GM18508 (cell line): ENCODE measurements around the gene ATF7IP2.
"Not testable (repeated sequence)": the region's sequence is repeated elsewhere in the genome, so short reads cannot be mapped to it uniquely, and the experiment has no call there.

Experiments
- ATAC-seq: cut with Tn5 transposase; IDR thresholded peaks from one replicate; pipeline ENCODE4 v1.9.1; 2021; ENCODE audit warnings: moderate number of reproducible peaks; ENCODE audit not compliant: insufficient read depth, unreplicated experiment

The ATF7IP2 gene

GRCh38 chr16:10502776-10503175 is 116.9 kb downstream of the ATF7IP2 start:
- ATAC-seq = no peak

GRCh38 chr16:10504404-10504885 is 118.6 kb downstream of the ATF7IP2 start:
- ATAC-seq = no peak

- not testable (repeated sequence) for ATAC-seq
These were observed 119.4 kb downstream of the ATF7IP2 start for GRCh38 chr16:10505286-10505685.

- ATAC-seq = no peak
These were observed 123.7 kb downstream of the ATF7IP2 start for GRCh38 chr16:10509534-10510025.

- no peak for ATAC-seq
These were observed 124.4 kb downstream of the ATF7IP2 start for GRCh38 chr16:10510279-10510678.

GRCh38 chr16:10511829-10512228 is 126.0 kb downstream of the ATF7IP2 start:
- ATAC-seq = no peak

GRCh38 chr16:10514369-10515055 is 128.7 kb downstream of the ATF7IP2 start:
- ATAC-seq = no peak

- no peak for ATAC-seq
These were observed 132.0 kb downstream of the ATF7IP2 start for GRCh38 chr16:10517868-10518267.

GRCh38 chr16:10518479-10519041 is 132.7 kb downstream of the ATF7IP2 start:
- no peak for ATAC-seq

- no peak for ATAC-seq
These were observed 133.4 kb downstream of the ATF7IP2 start for GRCh38 chr16:10519297-10519696.

- ATAC-seq = no peak
These were observed 134.3 kb downstream of the ATF7IP2 start for GRCh38 chr16:10519929-10520868.

GRCh38 chr16:10520869-10521578 is 135.2 kb downstream of the ATF7IP2 start:
- ATAC-seq = no peak

GRCh38 chr16:10521681-10522274 is 135.9 kb downstream of the ATF7IP2 start:
- no peak for ATAC-seq

- ATAC-seq = no peak
These were observed 137.1 kb downstream of the ATF7IP2 start for GRCh38 chr16:10522966-10523365.

GRCh38 chr16:10525214-10525825 is 139.5 kb downstream of the ATF7IP2 start:
- no peak for ATAC-seq

- ATAC-seq = no peak
These were observed 141.1 kb downstream of the ATF7IP2 start for GRCh38 chr16:10526962-10527361.

- ATAC-seq = no peak
These were observed 142.8 kb downstream of the ATF7IP2 start for GRCh38 chr16:10528635-10529034.

GRCh38 chr16:10529895-10530669 is 144.2 kb downstream of the ATF7IP2 start:
- ATAC-seq = no peak

- no peak for ATAC-seq
These were observed 144.8 kb downstream of the ATF7IP2 start for GRCh38 chr16:10530685-10531084.
